HCT116 (cell line): ENCODE measurements around the gene METTL17. TPM values are rescaled to one million over a fixed set of nuclear protein-coding genes. Genes with fewer than 3 reads are reported as not detected.

ENCODE experiments used
- ATAC-seq: fragments of 200-7000 bp; cut with Tn5 transposase; 2 replicates; pipeline ENCODE4 v1.9.1; 2020; ENCODE audit warnings: mild to moderate bottlenecking, moderate library complexity
- BruUV-seq: library from RNA; stranded (reverse); fragments of 400-500 nt; replicated peaks from 2 replicates; lab custom pipeline; 2021; lab: Mats Ljungman, UMichigan
- CTCF ChIA-PET: fragments of 300-600 bp; sonication (Branson Sonifier 250); formaldehyde crosslinking; loops from one replicate; lab custom pipeline; 2021; ENCODE audit warnings: antibody characterized with exemption; lab: Charles Lee
- POLR2A ChIA-PET: fragments of 300-600, 350-600 bp; sonication (Branson Sonifier 250); formaldehyde crosslinking; loops from one replicate; lab custom pipeline; 2021; ENCODE audit warnings: antibody characterized with exemption; lab: Charles Lee
- RAD21 ChIA-PET, 2 experiments: fragments of 300-600 bp; sonication (Branson Sonifier 250); formaldehyde crosslinking; loops; one replicate each; lab custom pipeline; 2023; ENCODE audit warnings: low total read pairs in 2 of 2; ENCODE audit not compliant: uncharacterized antibody in 2 of 2, unreplicated experiment in 2 of 2, low non-redundant PET in 1 of 2; lab: Charles Lee
- DNase-seq: peaks from one replicate; pipeline ENCODE4 v3.0.0-alpha.2; 2010; ENCODE audit warnings: low read depth, low spot score
- H2AFZ ChIP-seq: fragments of 200-600 bp; shearing (Covaris generic), sonication (generic); 2 replicates; pipeline ENCODE4 v1.6.1; 2017; ENCODE audit warnings: low read depth, mixed run types, mixed read lengths, antibody characterized with exemption, low read length; ENCODE audit not compliant: poor library complexity, severe bottlenecking
- H3K27ac ChIP-seq: 2 replicates; pipeline ENCODE4 v1.5.1; 2012; ENCODE audit warnings: low read depth, low read length
- H3K27me3 ChIP-seq: fragments of 200-600 bp; sonication (generic); 2 replicates; pipeline ENCODE4 v1.6.1; 2016; ENCODE audit warnings: mixed run types, low read length, mixed read lengths; ENCODE audit not compliant: insufficient read depth
- H3K36me3 ChIP-seq, 2 experiments: fragments of 200-500 bp in 1 of 2; fragments of 200-600 bp in 1 of 2; sonication (Bioruptor generic) in 1 of 2; sonication (generic) in 1 of 2; 2 replicates each; pipeline versions ENCODE4 v1.5.1 to v1.6.1; 2014 to 2016; ENCODE audit warnings: low read length in 2 of 2, inconsistent platforms in 1 of 2, mixed read lengths in 1 of 2, mixed run types in 1 of 2; ENCODE audit not compliant: insufficient read depth in 2 of 2, control insufficient read depth in 1 of 2
- H3K4me1 ChIP-seq, 2 experiments: fragments of 200-600 bp in 1 of 2; sonication (generic) in 1 of 2; 2 replicates each; pipeline versions ENCODE4 v1.5.1 to v1.6.1; 2012 to 2017; ENCODE audit warnings: low read length in 2 of 2, inconsistent platforms in 1 of 2, mild to moderate bottlenecking in 1 of 2, mixed read lengths in 1 of 2, mixed run types in 1 of 2, moderate library complexity in 1 of 2; ENCODE audit not compliant: insufficient read depth in 2 of 2, control insufficient read depth in 1 of 2
- H3K4me2 ChIP-seq: fragments of 200-600 bp; sonication (generic); 2 replicates; pipeline ENCODE4 v1.6.1; 2017; ENCODE audit warnings: mixed run types, low read length, mixed read lengths
- H3K4me3 ChIP-seq, 2 experiments: fragments of 200-600 bp in 1 of 2; sonication (generic) in 1 of 2; replicated peaks in 1 of 2; 2 replicates each; pipeline ENCODE4 v1.5.1; 2011 to 2016; ENCODE audit warnings: low read length in 2 of 2, control low read depth in 1 of 2, low read depth in 1 of 2, mild to moderate bottlenecking in 1 of 2, mixed read lengths in 1 of 2, mixed run types in 1 of 2
- H3K79me2 ChIP-seq: fragments of 200-600 bp; sonication (generic); 2 replicates; pipeline ENCODE4 v1.6.1; 2017; ENCODE audit warnings: mild to moderate bottlenecking, mixed run types, low read length, moderate library complexity, mixed read lengths; ENCODE audit not compliant: insufficient read depth
- H3K9ac ChIP-seq: fragments of 200-600 bp; sonication (generic); 2 replicates; pipeline ENCODE4 v1.6.1; 2016; ENCODE audit warnings: low read length, mixed read lengths
- H3K9me2 ChIP-seq: fragments of 200-600 bp; sonication (generic), shearing (Covaris generic); 2 replicates; pipeline ENCODE4 v1.6.1; 2017; ENCODE audit warnings: mixed run types, mild to moderate bottlenecking, moderate library complexity; ENCODE audit not compliant: insufficient read depth
- H3K9me3 ChIP-seq, 2 experiments: fragments of 200-500 bp in 1 of 2; fragments of 200-600 bp in 1 of 2; sonication (Bioruptor generic) in 1 of 2; sonication (generic) in 1 of 2; 2 replicates each; pipeline ENCODE4 v1.6.1; 2014 to 2017; ENCODE audit warnings: low read length in 2 of 2, mixed read lengths in 2 of 2, inconsistent platforms in 1 of 2, low read depth in 1 of 2, mild to moderate bottlenecking in 1 of 2, mixed run types in 1 of 2, moderate library complexity in 1 of 2; ENCODE audit not compliant: control insufficient read depth in 1 of 2, insufficient read depth in 1 of 2
- H4K20me1 ChIP-seq: fragments of 200-600 bp; sonication (generic), shearing (Covaris generic); 2 replicates; pipeline ENCODE4 v1.6.1; 2017; ENCODE audit warnings: mixed run types, mild to moderate bottlenecking, moderate library complexity; ENCODE audit not compliant: insufficient read depth
- ATF3 ChIP-seq: IDR thresholded peaks from 2 replicates; pipeline ENCODE4 v1.6.1; 2012
- EGR1 ChIP-seq: IDR thresholded peaks from 2 replicates; pipeline ENCODE4 v1.6.1; 2012; ENCODE audit warnings: low read depth
- EZH2phosphoT487 ChIP-seq: fragments of 200-600 bp; IDR thresholded peaks from 2 replicates; pipeline ENCODE4 v1.6.1; 2018; ENCODE audit warnings: antibody characterized with exemption, borderline replicate concordance
- SIN3A ChIP-seq: IDR thresholded peaks from 2 replicates; pipeline ENCODE4 v1.6.1; 2012; ENCODE audit warnings: low read depth
- SP1 ChIP-seq: IDR thresholded peaks from 2 replicates; pipeline ENCODE4 v1.6.1; 2012; ENCODE audit warnings: low read depth
- TCF7L2 ChIP-seq: IDR thresholded peaks from 2 replicates; pipeline ENCODE4 v1.7.0; 2011; ENCODE audit warnings: borderline replicate concordance, inconsistent platforms; ENCODE audit not compliant: insufficient read depth, insufficient read length; ENCODE audit errors: extremely low read depth
- ZFX ChIP-seq: fragments of 450-650 bp; IDR thresholded peaks from 2 replicates; pipeline ENCODE4 v1.6.1; 2017
- ZNF274 ChIP-seq: fragments of 200-500 bp; sonication (Bioruptor generic); IDR thresholded peaks from 2 replicates; pipeline ENCODE4 v1.6.1; 2014; ENCODE audit warnings: mild to moderate bottlenecking, low read depth, low read length, inconsistent platforms
- intact Hi-C: fragments of 100-400 bp; cut with micrococcal nuclease; formaldehyde crosslinking; loops from 2 replicates; pipeline ENCODE4 v1.10.0; 2022
- total RNA-seq: library from RNA; stranded (reverse); gene quantifications from one replicate; pipeline ENCODE4 v1.2.1, GENCODE V29; 2021; ENCODE audit not compliant: unreplicated experiment
- TF ChIP-seq, protein P1 (sequence below), 3 experiments: fragments of 200-600 bp in 1 of 3; sonication (generic) in 1 of 3; IDR thresholded peaks in 2 of 3; conservative IDR thresholded peaks in 1 of 3; 2 replicates each; pipeline ENCODE4 v1.5.1; 2012 to 2017; ENCODE audit warnings: low read depth in 2 of 3, low read length in 2 of 3, antibody characterized with exemption in 1 of 3, borderline replicate concordance in 1 of 3, control low read depth in 1 of 3, mild to moderate bottlenecking in 1 of 3, mixed read lengths in 1 of 3, mixed run types in 1 of 3, moderate library complexity in 1 of 3; ENCODE audit not compliant: insufficient read depth in 1 of 3
- TF ChIP-seq, protein P2 (sequence below): IDR thresholded peaks from 2 replicates; pipeline ENCODE4 v1.6.1; 2012; ENCODE audit warnings: low read depth

The METTL17 gene
- total RNA-seq, 1 experiment from 2014 or later: 93.5 TPM

GRCh38 chr14:21043387-21043973, 53.7 kb downstream of the METTL17 start:
- Histone ChIP-seq H3K27me3 (no peaks in the 10 kb centered on the region), H4K20me1 (no peaks in the 10 kb centered on the region), H3K9me2 (no peaks in the 10 kb centered on the region), H3K4me3 (no peak overlapping the region), H3K9me3 (no peaks in the 10 kb centered on the region), H3K79me2 (no peaks in the 10 kb centered on the region), H3K36me3 (no peaks in the 10 kb centered on the region), H3K9ac (no peak overlapping the region), H2AFZ (no peak overlapping the region), H3K4me1 (no peaks in the 10 kb centered on the region), H3K4me2 (no peak overlapping the region), H3K27ac (no peak overlapping the region)
- no peak for DNase-seq
- BruUV-seq: no TSS peak
- ATAC-seq: no peak
- intact Hi-C loops: no loop called here
- ChIA-PET RAD21 (interaction anchor here (0.9 to 1.2 kb wide), 2 partner anchors 29 kb away, joined by 4 read pairs; no protein-coding TSS in a partner anchor), CTCF (interaction anchor here (1.2 to 5.4 kb wide), 2 partner anchors 23 to 28 kb away, joined by 3 to 148 read pairs; no protein-coding TSS in a partner anchor), POLR2A (no interaction called here)
- TF ChIP-seq ATF3: no peak
- no peak for TF ChIP-seq ZFX
- TF ChIP-seq, protein P1, sequence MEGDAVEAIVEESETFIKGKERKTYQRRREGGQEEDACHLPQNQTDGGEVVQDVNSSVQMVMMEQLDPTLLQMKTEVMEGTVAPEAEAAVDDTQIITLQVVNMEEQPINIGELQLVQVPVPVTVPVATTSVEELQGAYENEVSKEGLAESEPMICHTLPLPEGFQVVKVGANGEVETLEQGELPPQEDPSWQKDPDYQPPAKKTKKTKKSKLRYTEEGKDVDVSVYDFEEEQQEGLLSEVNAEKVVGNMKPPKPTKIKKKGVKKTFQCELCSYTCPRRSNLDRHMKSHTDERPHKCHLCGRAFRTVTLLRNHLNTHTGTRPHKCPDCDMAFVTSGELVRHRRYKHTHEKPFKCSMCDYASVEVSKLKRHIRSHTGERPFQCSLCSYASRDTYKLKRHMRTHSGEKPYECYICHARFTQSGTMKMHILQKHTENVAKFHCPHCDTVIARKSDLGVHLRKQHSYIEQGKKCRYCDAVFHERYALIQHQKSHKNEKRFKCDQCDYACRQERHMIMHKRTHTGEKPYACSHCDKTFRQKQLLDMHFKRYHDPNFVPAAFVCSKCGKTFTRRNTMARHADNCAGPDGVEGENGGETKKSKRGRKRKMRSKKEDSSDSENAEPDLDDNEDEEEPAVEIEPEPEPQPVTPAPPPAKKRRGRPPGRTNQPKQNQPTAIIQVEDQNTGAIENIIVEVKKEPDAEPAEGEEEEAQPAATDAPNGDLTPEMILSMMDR (IDR thresholded peaks at IDR 0.05 in 2 of 3, conservative IDR thresholded peaks at IDR 0.05 in 1 of 3; ENCODE audit: borderline replicate concordance in 1 of 3, insufficient read depth in 1 of 3, low read depth in 2 of 3, low read length in 2 of 3): no peak
- TF ChIP-seq TCF7L2: no peak
- no peak for TF ChIP-seq SP1
- TF ChIP-seq EZH2phosphoT487: no peak
- TF ChIP-seq ZNF274: no peak
- TF ChIP-seq SIN3A: no peak
- TF ChIP-seq EGR1: no peak
- TF ChIP-seq, protein P2, sequence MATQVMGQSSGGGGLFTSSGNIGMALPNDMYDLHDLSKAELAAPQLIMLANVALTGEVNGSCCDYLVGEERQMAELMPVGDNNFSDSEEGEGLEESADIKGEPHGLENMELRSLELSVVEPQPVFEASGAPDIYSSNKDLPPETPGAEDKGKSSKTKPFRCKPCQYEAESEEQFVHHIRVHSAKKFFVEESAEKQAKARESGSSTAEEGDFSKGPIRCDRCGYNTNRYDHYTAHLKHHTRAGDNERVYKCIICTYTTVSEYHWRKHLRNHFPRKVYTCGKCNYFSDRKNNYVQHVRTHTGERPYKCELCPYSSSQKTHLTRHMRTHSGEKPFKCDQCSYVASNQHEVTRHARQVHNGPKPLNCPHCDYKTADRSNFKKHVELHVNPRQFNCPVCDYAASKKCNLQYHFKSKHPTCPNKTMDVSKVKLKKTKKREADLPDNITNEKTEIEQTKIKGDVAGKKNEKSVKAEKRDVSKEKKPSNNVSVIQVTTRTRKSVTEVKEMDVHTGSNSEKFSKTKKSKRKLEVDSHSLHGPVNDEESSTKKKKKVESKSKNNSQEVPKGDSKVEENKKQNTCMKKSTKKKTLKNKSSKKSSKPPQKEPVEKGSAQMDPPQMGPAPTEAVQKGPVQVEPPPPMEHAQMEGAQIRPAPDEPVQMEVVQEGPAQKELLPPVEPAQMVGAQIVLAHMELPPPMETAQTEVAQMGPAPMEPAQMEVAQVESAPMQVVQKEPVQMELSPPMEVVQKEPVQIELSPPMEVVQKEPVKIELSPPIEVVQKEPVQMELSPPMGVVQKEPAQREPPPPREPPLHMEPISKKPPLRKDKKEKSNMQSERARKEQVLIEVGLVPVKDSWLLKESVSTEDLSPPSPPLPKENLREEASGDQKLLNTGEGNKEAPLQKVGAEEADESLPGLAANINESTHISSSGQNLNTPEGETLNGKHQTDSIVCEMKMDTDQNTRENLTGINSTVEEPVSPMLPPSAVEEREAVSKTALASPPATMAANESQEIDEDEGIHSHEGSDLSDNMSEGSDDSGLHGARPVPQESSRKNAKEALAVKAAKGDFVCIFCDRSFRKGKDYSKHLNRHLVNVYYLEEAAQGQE: no peak
